Adrenal gland (tissue), 12 donors: ENCODE measurements around the gene EHD4. TPM values are rescaled to one million over a fixed set of nuclear protein-coding genes. Genes with fewer than 3 reads are reported as not detected.

Source experiments
- DNase-seq, 7 donors: peaks; one replicate each; pipeline ENCODE4 v3.0.0-alpha.2; 2019 to 2020
- H3K27ac ChIP-seq, 5 donors: fragments of 200-600 bp; sonication (generic) in 4 of 5; 1 replicate in 3 of 5; 2 replicates in 2 of 5; pipeline versions ENCODE4 v1.5.1 to v1.8.0; 2016 to 2020; ENCODE audit warnings: mild to moderate bottlenecking in 1 of 5
- H3K27me3 ChIP-seq: fragments of 200-600 bp; 2 replicates; pipeline ENCODE4 v1.8.0; 2021
- H3K36me3 ChIP-seq, 2 donors: fragments of 200-600 bp; replicated peaks in 1 of 2; 1 replicate in 1 of 2; 2 replicates in 1 of 2; pipeline versions ENCODE4 v1.5.1 to v1.8.0; 2018 to 2022
- H3K4me1 ChIP-seq, 2 donors: fragments of 200-600 bp; replicated peaks in 1 of 2; 1 replicate in 1 of 2; 2 replicates in 1 of 2; pipeline versions ENCODE4 v1.5.1 to v1.8.0; 2018 to 2021
- H3K4me3 ChIP-seq, 4 donors: fragments of 200-600 bp; sonication (generic) in 3 of 4; one replicate each; pipeline ENCODE4 v1.5.1; 2016 to 2018
- H3K9me3 ChIP-seq, 3 donors: fragments of 200-600 bp; sonication (generic) in 1 of 3; replicated peaks in 1 of 3; 1 replicate in 2 of 3; 2 replicates in 1 of 3; pipeline versions ENCODE4 v1.5.1 to v1.8.0; 2016 to 2021
- POLR2A ChIP-seq, 2 donors: fragments of 450-650 bp; IDR thresholded peaks; one replicate each; pipeline ENCODE4 v1.6.1; 2017; ENCODE audit warnings: antibody characterized with exemption in 2 of 2, mild to moderate bottlenecking in 2 of 2, moderate library complexity in 1 of 2
- WGBS, 4 donors: extraction: QIAGEN DNeasy Blood & Tissue Kit in 2 of 4; methylation state at CpG; one replicate each; pipeline versions ENCODE4 v1.1.5 to v1.1.7; 2013 to 2017; 5-methylcytosine and 5-hydroxymethylcytosine counted together
- intact Hi-C, 2 donors: fragments of 100-400 bp; cut with DNase I; formaldehyde crosslinking; loops; one replicate each; pipeline versions ENCODE4 v1.14.1 to v1.15.0; 2022 to 2023
- microRNA-seq, 3 donors: library from miRNA; unstranded; fragments of <30 nt; microRNA quantifications; one replicate each; pipeline ENCODE4, GENCODE V29; 2017 to 2020
- polyA plus RNA-seq, 3 donors: library from polyadenylated mRNA; stranded (reverse); fragments of 200-250 nt in 2 of 3; fragments of 350-450 nt in 1 of 3; fragmentation: Illumina TruSeq in 1 of 3; extraction: RNeasy Lipid Tissue Mini Kit (QIAGEN cat#74804) in 1 of 3; gene quantifications; one replicate each; pipeline ENCODE4 v1.2.3, GENCODE V29; 2013 to 2014
- small RNA-seq, 2 donors: library from RNA; depleted of rRNA; stranded (forward); fragments of <200 nt; gene quantifications; one replicate each; pipeline ENCODE3, GENCODE V24; 2016
- total RNA-seq, 9 donors: library from RNA; depleted of rRNA in 4 of 9; stranded (reverse); fragments of >200 nt in 4 of 9; fragments of 120-200 nt in 1 of 9; fragmentation: NEBNext Ultra II Directional in 1 of 9; extraction: Animal tissue kit (Norgen Biotek cat#: 25700) in 1 of 9; gene quantifications; one replicate each; pipeline versions ENCODE4 v1.1.0 to v1.2.4, GENCODE V29; 2013 to 2023
- TF ChIP-seq, protein P1 (sequence below), 6 experiments: fragments of 450-650 bp in 4 of 6; fragments of 200-600 bp in 2 of 6; sonication (generic) in 1 of 6; IDR thresholded peaks; 1 replicate in 5 of 6; 2 replicates in 1 of 6; pipeline versions ENCODE4 v1.5.1 to v1.8.0; 2016 to 2021; ENCODE audit warnings: antibody characterized with exemption in 6 of 6, mild to moderate bottlenecking in 2 of 6, moderate library complexity in 1 of 6
- donor health status: healthy with polysubstance abuse.
- donor health status: Bipolar disorder and iron deficiency.
- donor health status: DM: yes; HTN: yes; CAD: no.
- donor health status: DM: no; HTN: no; CAD: no.
- donor health status: DM: no; HTN: no; CAD: no.
- donor health status: DM: yes; HTN: yes; CAD: no.

The EHD4 gene
- total and polyA plus RNA-seq, 12 donors, result 2.0 to 17.0 (median 11.5) TPM

DNA sequence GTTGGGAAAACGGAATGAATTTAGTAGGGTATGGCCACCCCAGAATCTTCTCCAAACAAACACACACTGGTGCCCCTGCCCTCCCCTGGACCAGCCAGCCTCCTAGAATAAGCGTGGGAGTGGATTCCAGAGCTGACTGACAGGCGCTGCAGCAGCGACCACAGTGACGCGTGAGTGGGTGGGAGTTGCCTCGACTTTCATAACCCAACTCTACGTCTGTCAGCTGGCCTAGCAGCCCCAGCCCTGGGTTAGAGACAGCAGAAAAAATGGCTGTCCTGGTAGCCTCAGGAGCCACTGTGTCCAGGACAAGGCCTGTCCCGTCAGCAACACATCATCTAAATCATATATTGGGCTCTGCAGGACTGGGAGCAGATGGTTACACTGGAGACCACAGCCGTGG, 123.7 kb downstream of the EHD4 start:
- H3K36me3 ChIP-seq, result peaks cover 0 to 26% of the 10 kb centered on the region in 2 donors
- no peak for TF ChIP-seq POLR2A (IDR thresholded peaks at IDR 0.05)
- TF ChIP-seq, protein P1, sequence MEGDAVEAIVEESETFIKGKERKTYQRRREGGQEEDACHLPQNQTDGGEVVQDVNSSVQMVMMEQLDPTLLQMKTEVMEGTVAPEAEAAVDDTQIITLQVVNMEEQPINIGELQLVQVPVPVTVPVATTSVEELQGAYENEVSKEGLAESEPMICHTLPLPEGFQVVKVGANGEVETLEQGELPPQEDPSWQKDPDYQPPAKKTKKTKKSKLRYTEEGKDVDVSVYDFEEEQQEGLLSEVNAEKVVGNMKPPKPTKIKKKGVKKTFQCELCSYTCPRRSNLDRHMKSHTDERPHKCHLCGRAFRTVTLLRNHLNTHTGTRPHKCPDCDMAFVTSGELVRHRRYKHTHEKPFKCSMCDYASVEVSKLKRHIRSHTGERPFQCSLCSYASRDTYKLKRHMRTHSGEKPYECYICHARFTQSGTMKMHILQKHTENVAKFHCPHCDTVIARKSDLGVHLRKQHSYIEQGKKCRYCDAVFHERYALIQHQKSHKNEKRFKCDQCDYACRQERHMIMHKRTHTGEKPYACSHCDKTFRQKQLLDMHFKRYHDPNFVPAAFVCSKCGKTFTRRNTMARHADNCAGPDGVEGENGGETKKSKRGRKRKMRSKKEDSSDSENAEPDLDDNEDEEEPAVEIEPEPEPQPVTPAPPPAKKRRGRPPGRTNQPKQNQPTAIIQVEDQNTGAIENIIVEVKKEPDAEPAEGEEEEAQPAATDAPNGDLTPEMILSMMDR (IDR thresholded peaks at IDR 0.05), result no peak
- no peaks in the 10 kb centered on the region for H3K9me3 ChIP-seq
- no peaks in the 10 kb centered on the region for H3K4me1 ChIP-seq
- no peak for DNase-seq
- 60 to 96% (median 81%) methylated on average over 1 to 10 of the region's 10 CpGs for WGBS, 4 donors
- H3K27me3 ChIP-seq, result no peaks in the 10 kb centered on the region
- intact Hi-C loops, result no loop called here
- H3K27ac ChIP-seq, result no peak overlapping the region
- no peak overlapping the region for H3K4me3 ChIP-seq

DNA sequence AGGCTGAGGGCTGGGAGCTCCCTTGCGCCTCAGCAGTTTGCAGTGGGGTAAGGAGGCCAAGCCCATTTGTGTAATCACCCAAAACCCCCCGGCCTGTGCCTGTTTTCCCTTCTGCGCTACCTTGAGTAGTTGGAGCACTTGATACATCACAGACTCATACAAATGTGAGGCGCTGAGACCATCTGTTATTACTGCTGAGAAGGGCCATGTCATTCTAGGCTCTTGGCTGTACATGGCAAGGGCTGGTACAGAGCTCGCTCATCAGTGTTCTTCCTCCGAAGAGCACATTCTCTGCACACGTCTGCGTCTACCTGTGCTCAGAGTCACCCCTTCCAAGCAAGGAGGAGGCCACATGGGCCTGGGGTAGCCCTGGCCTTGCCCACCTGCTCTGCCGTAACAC, 124.4 kb downstream of the EHD4 start:
- Histone ChIP-seq H3K9me3 (no peaks in the 10 kb centered on the region), H3K36me3 (peaks cover 0 to 29% of the 10 kb centered on the region in 2 donors), H3K4me3 (no peak overlapping the region), H3K4me1 (no peaks in the 10 kb centered on the region), H3K27me3 (no peaks in the 10 kb centered on the region), H3K27ac (no peak overlapping the region)
- DNase-seq, result no peak
- WGBS, 4 donors, result 95 to 96% (median 95%) methylated on average over 8 to 9 of the region's 9 CpGs
- no peak for TF ChIP-seq POLR2A (IDR thresholded peaks at IDR 0.05)
- TF ChIP-seq, protein P1 (IDR thresholded peaks at IDR 0.05), result no peak
- intact Hi-C loops, result no loop called here

DNA sequence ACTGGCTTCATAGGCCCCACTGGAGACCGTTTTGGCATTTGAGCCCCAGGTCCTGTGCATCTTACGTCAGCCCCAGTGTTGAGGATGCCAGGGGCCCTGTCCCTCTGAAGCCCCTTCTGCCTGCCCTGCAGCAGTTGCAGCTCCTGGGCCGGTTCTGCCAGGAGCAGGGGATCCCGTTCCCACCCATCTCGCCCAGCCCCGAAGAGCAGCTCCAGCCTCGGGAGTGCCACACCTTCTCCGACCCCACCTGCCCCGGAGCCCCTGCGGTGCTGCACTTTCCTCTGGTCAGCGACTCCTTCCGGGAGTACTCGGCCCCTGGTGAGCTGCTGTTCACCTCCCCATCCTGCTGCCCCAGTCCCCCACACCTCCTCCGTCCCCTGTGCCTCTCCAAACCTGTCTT, 125.2 kb downstream of the EHD4 start:
- TF ChIP-seq POLR2A (IDR thresholded peaks at IDR 0.05), result no peak
- TF ChIP-seq, protein P1 (IDR thresholded peaks at IDR 0.05), result no peak
- intact Hi-C loops, result no loop called here
- Histone ChIP-seq H3K4me1 (no peaks in the 10 kb centered on the region), H3K27ac (no peak overlapping the region), H3K27me3 (no peaks in the 10 kb centered on the region), H3K36me3 (peaks cover 0 to 29% of the 10 kb centered on the region in 2 donors), H3K4me3 (no peak overlapping the region), H3K9me3 (no peaks in the 10 kb centered on the region)
- no peak for DNase-seq
- WGBS, 4 donors, result 90 to 97% (median 93%) methylated on average over 6 to 14 of the region's 14 CpGs

Small RNAs within 50 kb of the gene (microRNA-seq; reads per million reads assigned to microRNA genes)
- gene MIR4310, result 0 reads per million in 3 donors

Small RNAs within 50 kb of the gene (small RNA-seq; reads per million reads assigned to genes)
- gene MIR4310 (0 reads per million in 2 donors), gene RNA5SP393 (0 reads per million in 2 donors)

Other genes starting within 250 kb of the EHD4 start
- 10 to 100 TPM; 10.1 to 48.2 (median 25.7) TPM for gene MAPKBP1, start 198.1 kb downstream of the EHD4 start, total RNA-seq
- 10 to 100 TPM; 12.0 to 60.7 (median 13.0) TPM for gene MAPKBP1, start 198.1 kb downstream of the EHD4 start, polyA plus RNA-seq
- 10 to 100 TPM in 6 of 9 donors, 1 to 10 TPM in 3; 4.0 to 20.6 (median 11.6) TPM for gene JMJD7, start 144.5 kb downstream of the EHD4 start, total RNA-seq
- gene JMJD7, start 144.5 kb downstream of the EHD4 start, polyA plus RNA-seq, result 10 to 100 TPM in 2 of 3 donors, 1 to 10 TPM in 1; 4.2 to 18.1 (median 13.8) TPM
- gene PLA2G4B, start 133.7 kb downstream of the EHD4 start, total RNA-seq, result 1 to 10 TPM in 6 of 9 donors, under 1 TPM in 3; 0.35 to 6.9 (median 1.5) TPM
- gene PLA2G4B, start 133.7 kb downstream of the EHD4 start, polyA plus RNA-seq, result 10 to 100 TPM in 2 of 3 donors, 1 to 10 TPM in 1; 4.8 to 26.4 (median 23.7) TPM
- 1 to 10 TPM in 3 of 9 donors, under 1 TPM in 6; under 0.01 to 1.6 (median 0.30) TPM for gene SPTBN5, start 78.5 kb downstream of the EHD4 start, total RNA-seq
- gene SPTBN5, start 78.5 kb downstream of the EHD4 start, polyA plus RNA-seq, result 1 to 10 TPM in 2 of 3 donors, under 1 TPM in 1; 0.42 to 6.8 (median 2.8) TPM
- under 1 TPM in 2 of 9 donors, not detected in 7; 0.22 to 0.25 TPM for gene PLA2G4E, start 48.5 kb upstream of the EHD4 start, total RNA-seq
- gene PLA2G4E, start 48.5 kb upstream of the EHD4 start, polyA plus RNA-seq, result 1 to 10 TPM in 1 of 3 donors, under 1 TPM in 1, not detected in 1; 0.03 to 1.1 TPM
- 1 to 10 TPM in 1 of 9 donors, under 1 TPM in 6, not detected in 2; 0.10 to 1.0 (median 0.28) TPM for gene PLA2G4D, start 122.0 kb upstream of the EHD4 start, total RNA-seq
- 1 to 10 TPM in 1 of 3 donors, under 1 TPM in 2; 0.07 to 1.2 (median 0.16) TPM for gene PLA2G4D, start 122.0 kb upstream of the EHD4 start, polyA plus RNA-seq
- under 1 TPM in 2 of 9 donors, not detected in 7; 0.11 to 0.29 TPM for gene PLA2G4F, start 184.1 kb upstream of the EHD4 start, total RNA-seq
- gene PLA2G4F, start 184.1 kb upstream of the EHD4 start, polyA plus RNA-seq, result under 1 TPM in 1 of 3 donors, not detected in 2; 0.03 TPM
- 100 to 1,000 TPM in 2 of 9 donors, 10 to 100 TPM in 7; 47.3 to 159 (median 68.0) TPM for gene VPS39, start 235.7 kb upstream of the EHD4 start, total RNA-seq
- 10 to 100 TPM; 42.4 to 92.7 (median 72.7) TPM for gene VPS39, start 235.7 kb upstream of the EHD4 start, polyA plus RNA-seq